ENCODE results near the gene BAG5.

DNA sequence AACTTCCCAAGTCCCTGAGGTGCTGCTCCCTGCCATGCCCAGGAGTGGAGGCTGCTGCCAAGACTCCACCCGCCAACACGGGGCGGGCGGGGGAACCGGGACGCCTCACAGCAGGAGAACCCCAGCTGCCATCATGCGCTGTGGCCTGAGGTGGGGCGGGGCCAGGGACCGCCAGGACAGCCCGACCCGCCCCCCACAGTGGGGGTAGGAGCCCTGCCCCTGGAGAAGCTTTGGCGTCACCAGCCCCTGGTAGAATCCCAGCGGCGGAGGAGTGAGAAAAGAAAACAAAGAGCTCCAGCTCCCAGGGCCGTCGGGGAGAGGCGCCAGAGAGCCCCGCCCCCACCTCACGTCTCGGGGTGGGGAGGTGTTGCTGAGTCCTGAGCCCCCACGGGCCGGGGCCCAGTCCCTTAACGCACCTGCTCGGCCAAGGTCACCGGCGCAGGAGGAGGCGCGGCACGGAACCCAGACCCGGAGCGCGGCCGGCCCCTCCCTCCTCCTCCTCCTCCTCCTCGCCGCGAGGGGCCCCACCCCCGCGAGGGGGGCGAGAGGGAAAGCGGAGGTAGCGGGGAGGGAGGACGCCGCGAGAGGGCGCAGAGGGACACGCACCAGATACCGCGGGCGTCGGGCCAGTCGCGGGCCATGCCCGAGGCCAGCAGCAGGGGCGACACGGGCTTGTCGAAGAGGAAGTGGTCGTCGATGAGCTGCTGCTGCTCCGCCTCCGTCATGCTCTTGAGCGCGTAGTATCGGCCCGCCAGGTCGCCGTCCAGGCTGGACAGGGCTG is 41.6 kb downstream of the BAG5 start:
- TF ChIP-seq ELF1 (IDR thresholded peaks at IDR 0.05; ENCODE audit: borderline replicate concordance, low read depth), result no peak
- TF ChIP-seq, protein P1, sequence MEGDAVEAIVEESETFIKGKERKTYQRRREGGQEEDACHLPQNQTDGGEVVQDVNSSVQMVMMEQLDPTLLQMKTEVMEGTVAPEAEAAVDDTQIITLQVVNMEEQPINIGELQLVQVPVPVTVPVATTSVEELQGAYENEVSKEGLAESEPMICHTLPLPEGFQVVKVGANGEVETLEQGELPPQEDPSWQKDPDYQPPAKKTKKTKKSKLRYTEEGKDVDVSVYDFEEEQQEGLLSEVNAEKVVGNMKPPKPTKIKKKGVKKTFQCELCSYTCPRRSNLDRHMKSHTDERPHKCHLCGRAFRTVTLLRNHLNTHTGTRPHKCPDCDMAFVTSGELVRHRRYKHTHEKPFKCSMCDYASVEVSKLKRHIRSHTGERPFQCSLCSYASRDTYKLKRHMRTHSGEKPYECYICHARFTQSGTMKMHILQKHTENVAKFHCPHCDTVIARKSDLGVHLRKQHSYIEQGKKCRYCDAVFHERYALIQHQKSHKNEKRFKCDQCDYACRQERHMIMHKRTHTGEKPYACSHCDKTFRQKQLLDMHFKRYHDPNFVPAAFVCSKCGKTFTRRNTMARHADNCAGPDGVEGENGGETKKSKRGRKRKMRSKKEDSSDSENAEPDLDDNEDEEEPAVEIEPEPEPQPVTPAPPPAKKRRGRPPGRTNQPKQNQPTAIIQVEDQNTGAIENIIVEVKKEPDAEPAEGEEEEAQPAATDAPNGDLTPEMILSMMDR (IDR thresholded peaks at IDR 0.05 in 2 of 3, conservative IDR thresholded peaks at IDR 0.05 in 1 of 3; ENCODE audit: borderline replicate concordance in 1 of 3, insufficient read depth in 1 of 3, low read depth in 2 of 3, low read length in 2 of 3), result peak in 2 of 3 experiments; percentile 52 to 66; a peak in 4 of 6 replicates
